Measurements from ENCODE around the gene DCX.

Gene DCX

GRCh38 chrX:111376897-111377578 lies 35.0 kb downstream of the DCX start:
- Histone ChIP-seq H3K4me1 (ENCODE audit: low read depth, poor library complexity, severe bottlenecking) (no peaks in the 10 kb centered on the region), H3K27ac (no peak overlapping the region), H2AFZ (ENCODE audit: low read depth) (no peak overlapping the region), H3K79me2 (ENCODE audit: insufficient read depth, low read depth) (no peaks in the 10 kb centered on the region), H3K4me2 (no peak overlapping the region), H3K36me3 (ENCODE audit: insufficient read depth) (no peaks in the 10 kb centered on the region), H4K20me1 (ENCODE audit: insufficient read depth) (no peaks in the 10 kb centered on the region), H3K9ac (no peak overlapping the region), H3K27me3 (ENCODE audit: insufficient read depth, low read depth) (no peaks in the 10 kb centered on the region), H3K4me3 (IDR thresholded peaks at IDR 0.05; ENCODE audit: insufficient read depth, low read depth, low read length) (no peak overlapping the region)
- TF ChIP-seq CTCF (conservative IDR thresholded peaks at IDR 0.05; ENCODE audit: low read depth, low read length) = no peak

DNA sequence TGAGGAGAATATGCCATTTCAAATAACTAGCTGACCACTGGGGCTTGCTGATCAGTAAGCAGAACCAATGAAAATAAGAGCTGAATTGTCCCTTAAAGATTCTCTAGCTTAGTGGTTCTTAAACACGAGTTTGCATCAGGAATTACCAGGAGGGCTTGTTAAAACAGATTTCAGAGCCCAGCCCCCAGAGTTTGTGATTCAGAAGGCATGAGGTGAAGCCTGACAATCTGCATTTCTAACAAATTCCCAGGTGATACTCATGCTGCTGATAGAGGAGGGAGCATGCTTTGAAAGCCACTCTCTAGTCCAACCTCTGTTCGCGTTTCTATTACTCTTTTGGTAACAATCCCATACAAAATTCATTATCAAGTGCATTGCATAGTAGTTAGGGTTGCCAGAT lies 35.5 kb downstream of the DCX start:
- Histone ChIP-seq H4K20me1 (ENCODE audit: insufficient read depth) (no peaks in the 10 kb centered on the region), H3K27me3 (ENCODE audit: insufficient read depth, low read depth) (no peaks in the 10 kb centered on the region), H3K4me1 (ENCODE audit: low read depth, poor library complexity, severe bottlenecking) (no peaks in the 10 kb centered on the region), H3K27ac (no peak overlapping the region), H3K4me3 (IDR thresholded peaks at IDR 0.05; ENCODE audit: insufficient read depth, low read depth, low read length) (no peak overlapping the region), H3K36me3 (ENCODE audit: insufficient read depth) (no peaks in the 10 kb centered on the region), H3K9ac (no peak overlapping the region), H2AFZ (ENCODE audit: low read depth) (no peak overlapping the region), H3K4me2 (no peak overlapping the region), H3K79me2 (ENCODE audit: insufficient read depth, low read depth) (no peaks in the 10 kb centered on the region)
- no peak for TF ChIP-seq CTCF (conservative IDR thresholded peaks at IDR 0.05; ENCODE audit: low read depth, low read length)

DNA sequence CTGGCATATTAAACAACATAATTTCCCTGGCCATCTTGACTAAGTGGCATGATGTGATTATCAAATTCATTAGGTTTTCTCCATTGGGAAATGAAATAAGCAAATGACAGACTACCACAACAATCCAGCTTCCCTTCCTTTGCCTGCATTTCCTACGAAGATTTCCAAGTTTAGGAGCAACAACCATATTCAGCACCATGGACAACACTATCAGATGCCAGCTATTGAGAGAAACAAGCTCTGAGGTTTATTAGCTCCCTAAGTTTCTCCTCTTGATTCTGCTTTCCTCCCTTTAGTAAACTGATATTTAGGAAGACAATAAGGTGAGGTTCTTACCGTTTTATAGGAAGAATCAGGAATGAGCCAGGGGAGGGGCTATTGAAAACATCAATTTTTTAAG lies 36.2 kb downstream of the DCX start:
- Histone ChIP-seq H3K9ac (no peak overlapping the region), H3K27ac (no peak overlapping the region), H2AFZ (ENCODE audit: low read depth) (no peak overlapping the region), H3K36me3 (ENCODE audit: insufficient read depth) (no peaks in the 10 kb centered on the region), H3K4me2 (no peak overlapping the region), H4K20me1 (ENCODE audit: insufficient read depth) (no peaks in the 10 kb centered on the region), H3K4me1 (ENCODE audit: low read depth, poor library complexity, severe bottlenecking) (no peaks in the 10 kb centered on the region), H3K4me3 (IDR thresholded peaks at IDR 0.05; ENCODE audit: insufficient read depth, low read depth, low read length) (no peak overlapping the region), H3K79me2 (ENCODE audit: insufficient read depth, low read depth) (no peaks in the 10 kb centered on the region), H3K27me3 (ENCODE audit: insufficient read depth, low read depth) (no peaks in the 10 kb centered on the region)
- TF ChIP-seq CTCF (conservative IDR thresholded peaks at IDR 0.05; ENCODE audit: low read depth, low read length) = no peak

DNA sequence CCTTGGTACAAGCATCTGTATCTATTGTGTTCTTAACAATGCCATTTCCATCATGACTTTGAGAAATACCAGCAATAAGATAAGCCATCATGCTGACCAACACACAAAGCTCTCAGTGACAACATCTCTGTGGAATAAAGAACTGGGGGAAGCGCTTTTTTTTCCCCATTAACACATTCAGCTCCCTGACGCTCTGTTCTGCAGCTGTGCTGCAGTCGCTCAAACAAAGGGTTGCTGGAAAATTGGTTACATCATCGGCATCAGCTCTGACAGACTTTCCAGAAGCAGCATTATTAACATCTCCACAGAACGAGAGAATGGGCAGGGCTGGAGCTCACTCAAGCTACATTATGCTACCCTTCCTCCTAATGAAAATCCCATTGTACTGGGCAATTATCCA lies 39.9 kb downstream of the DCX start:
- no peaks in the 10 kb centered on the region for H3K79me2 ChIP-seq (ENCODE audit: insufficient read depth, low read depth)
- H4K20me1 ChIP-seq (ENCODE audit: insufficient read depth) = no peaks in the 10 kb centered on the region
- H3K4me1 ChIP-seq (ENCODE audit: low read depth, poor library complexity, severe bottlenecking) = peaks cover 11% of the 10 kb centered on the region
- no peaks in the 10 kb centered on the region for H3K27me3 ChIP-seq (ENCODE audit: insufficient read depth, low read depth)
- no peak overlapping the region for H2AFZ ChIP-seq (ENCODE audit: low read depth)
- no peaks in the 10 kb centered on the region for H3K36me3 ChIP-seq (ENCODE audit: insufficient read depth)
- no peak overlapping the region for H3K4me3 ChIP-seq (IDR thresholded peaks at IDR 0.05; ENCODE audit: insufficient read depth, low read depth, low read length)
- H3K4me2 ChIP-seq = no peak overlapping the region
- H3K27ac ChIP-seq = no peak overlapping the region
- no peak for TF ChIP-seq CTCF (conservative IDR thresholded peaks at IDR 0.05; ENCODE audit: low read depth, low read length)
- H3K9ac ChIP-seq = no peak overlapping the region

All from KMS-11 (cell line).